ENCODE data around the gene MX2.

Gene MX2

DNA sequence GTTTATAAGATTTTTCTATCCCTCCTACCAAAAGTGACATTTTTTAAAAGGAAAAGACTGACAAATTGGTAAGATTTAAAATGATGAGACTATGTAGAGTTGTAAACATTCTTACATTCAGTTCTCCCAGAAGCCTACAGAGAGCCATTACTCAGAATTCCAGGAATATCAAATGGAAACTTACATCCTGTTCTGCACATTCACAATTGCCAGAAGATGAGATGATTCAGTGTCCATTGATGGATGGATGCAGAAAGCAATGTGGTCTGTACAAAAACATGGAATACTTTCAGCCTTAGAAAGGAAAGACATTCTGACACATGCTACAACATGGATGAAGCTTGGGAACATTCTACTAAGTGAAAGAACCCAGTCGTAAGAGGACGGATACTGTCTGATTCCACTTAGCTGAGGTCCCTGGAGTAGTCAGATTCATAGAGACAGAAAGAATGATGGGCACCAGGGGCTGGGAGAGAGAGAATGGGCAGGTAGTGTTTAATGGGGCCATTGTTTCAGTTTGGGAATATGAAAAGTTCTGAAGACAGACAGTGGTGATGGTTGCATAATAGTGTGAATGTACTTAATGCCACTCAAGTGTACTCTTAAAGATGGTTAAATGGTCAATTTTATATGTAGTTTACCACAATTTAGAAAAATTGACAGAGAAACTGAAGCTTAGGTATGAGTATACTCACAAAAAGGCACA, 80.8 kb downstream of the MX2 start:
- DNase-seq: no peak

- no peak for DNase-seq
Observed at GRCh38 chr21:41443562-41443961, 81.7 kb downstream of the MX2 start.

GRCh38 chr21:41444703-41445464, 83.1 kb downstream of the MX2 start:
- no peak for DNase-seq

- DNase-seq: no peak
Observed at GRCh38 chr21:41445465-41445862, 83.6 kb downstream of the MX2 start.

- no peak for DNase-seq
Observed at GRCh38 chr21:41446586-41446985, 84.8 kb downstream of the MX2 start.

DNA sequence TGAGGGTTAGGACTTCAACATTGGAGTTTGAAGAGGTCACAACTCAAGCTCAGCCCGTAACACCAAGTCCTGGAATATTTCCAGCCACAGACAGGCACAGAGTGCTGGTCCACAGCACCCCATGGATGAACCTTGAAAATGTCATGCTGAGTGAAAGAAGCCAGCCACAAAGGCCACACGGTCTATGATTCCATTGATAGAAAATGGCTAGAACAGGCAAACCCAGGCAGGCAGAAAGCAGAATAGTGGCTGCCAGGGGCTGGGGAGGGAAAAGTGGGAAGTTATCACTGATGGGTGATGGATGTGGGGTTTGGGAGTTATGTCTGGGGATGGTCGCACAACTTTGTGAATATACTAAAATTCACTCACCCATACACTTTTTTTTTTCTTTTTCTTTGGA, 85.5 kb downstream of the MX2 start:
- DNase-seq: no peak

DNA sequence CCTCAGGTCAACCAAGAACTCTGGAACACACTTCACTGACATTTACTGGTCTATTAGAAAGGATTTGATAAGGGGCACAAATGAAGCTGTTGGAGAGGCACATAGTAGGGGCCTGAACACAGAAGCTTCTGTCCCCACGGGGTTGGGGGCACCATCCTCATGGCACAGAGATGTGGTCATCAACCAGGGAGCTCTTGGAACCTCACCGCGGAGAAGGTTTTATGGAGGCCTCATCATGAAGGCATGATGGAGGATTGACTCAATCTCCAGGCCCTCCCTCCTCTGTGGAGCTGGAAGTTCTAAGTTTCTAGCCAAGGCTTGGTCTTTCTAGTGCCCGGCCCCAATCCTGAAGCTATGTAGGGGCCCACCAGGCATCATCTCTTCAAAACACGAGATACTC, 87.8 kb downstream of the MX2 start:
- DNase-seq: no peak

DNA sequence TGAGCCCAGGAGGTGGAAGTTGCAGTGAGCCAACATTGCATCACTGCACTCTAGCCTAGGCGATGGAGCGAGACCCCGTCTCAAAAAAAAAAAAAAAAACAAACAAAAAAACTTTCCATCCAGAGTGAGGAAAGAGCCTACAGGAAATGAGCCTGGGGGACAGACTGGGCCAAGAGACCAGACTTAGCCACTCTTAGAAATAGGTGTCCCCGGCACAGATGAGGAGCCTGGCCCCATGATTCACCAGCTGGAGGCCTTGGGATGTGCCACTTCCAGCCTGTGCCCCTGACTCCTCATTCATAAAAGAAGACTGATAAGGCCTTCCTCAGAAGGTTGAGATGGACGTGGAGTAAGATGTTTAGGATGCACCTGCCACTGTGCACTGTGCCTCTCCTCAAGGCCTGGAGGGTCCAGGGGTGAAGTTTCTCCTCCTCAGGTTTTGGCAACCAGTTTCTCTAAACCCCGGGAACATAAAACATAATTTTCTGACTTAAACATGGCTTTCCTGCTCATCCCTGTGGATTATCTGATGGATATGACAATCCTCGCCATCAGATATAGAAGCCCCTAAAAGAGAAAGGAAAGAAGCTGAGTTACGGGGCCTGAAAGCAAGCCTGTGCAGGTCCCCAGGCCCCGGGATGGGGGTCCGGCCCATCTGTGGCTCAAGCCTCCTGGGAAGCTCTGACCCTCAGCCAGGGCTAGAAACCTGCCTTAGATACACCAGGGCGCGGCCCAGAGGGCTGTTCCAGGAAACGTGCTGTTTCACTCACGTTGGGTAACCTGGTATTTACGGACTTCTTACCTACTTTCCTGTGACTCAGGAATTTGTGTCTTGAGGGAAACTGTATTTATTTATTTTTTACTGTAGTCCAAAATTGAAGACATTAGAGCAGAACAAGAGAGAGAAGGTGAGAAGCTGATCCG, 90.2 kb downstream of the MX2 start:
- DNase-seq: no peak

DNA sequence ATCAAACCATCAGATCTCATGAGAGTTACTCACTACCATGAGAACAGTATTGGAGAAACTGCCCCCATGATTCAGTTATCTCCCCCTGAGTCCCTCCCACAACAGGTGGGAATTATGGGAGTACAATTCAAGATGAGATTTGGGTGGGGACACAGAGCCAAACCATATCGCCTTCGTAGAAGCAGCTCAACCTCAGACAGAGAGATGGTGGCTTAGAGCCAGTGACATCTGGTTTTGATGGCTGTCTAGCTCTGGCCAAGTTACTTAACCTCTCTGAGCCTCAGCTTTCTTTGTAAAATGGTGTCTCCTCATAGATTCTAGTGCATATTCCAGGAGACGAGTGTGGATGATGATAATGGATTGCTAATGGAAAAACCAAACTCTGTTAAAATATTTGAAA, 91.4 kb downstream of the MX2 start:
- DNase-seq: no peak

DNA sequence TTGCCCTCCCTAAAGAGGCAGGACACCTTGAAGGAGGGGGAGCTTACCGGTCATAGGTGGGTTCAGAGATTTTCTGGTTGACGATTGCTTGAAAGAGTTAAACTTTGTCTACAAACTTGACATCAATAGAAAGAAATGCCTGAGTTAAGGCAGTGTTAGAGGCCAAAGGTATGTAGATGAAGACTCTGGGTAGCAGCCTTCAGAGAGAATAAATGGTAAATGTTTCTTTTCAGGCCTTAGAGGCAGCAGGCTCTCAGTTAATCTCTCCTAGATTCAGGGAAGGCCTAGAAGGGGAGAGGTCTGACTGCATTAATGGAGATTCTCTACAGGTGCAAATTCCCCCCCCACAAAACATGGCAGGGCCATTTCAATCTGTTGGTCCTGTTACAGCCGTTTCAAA, 91.9 kb downstream of the MX2 start:
- DNase-seq: no peak

DNA sequence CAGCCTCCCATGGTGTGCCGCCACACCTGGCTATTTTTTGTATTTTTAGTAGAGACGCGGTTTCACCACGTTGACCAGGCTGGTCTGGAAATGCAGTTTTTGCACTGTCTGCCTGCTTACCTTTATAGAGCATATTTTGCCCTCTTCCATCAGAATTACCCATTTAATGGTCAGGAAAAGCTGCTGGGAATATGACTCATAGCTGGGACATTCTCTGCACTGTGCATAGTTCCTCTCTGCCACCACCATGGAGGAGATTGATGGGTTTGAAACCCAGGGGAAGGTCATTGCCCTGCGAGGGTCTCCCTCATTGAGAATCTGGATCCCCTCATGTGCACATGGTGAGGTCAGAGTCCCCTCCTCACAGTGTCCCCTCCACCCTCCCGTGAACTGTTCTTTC, 96.3 kb downstream of the MX2 start:
- DNase-seq: no peak

- no peak for DNase-seq
Observed at GRCh38 chr21:41458559-41458958, 96.7 kb downstream of the MX2 start.
